Body of pancreas (tissue), 4 donors: ENCODE measurements around the gene DZIP1. TPM values are rescaled to one million over a fixed set of nuclear protein-coding genes. Genes with fewer than 3 reads are reported as not detected.

Experiments used
- ATAC-seq: fragments of 150-250 bp; one replicate; pipeline ENCODE4 v1.9.1; 2016
- DNase-seq, 4 donors: peaks; one replicate each; pipeline ENCODE4 v3.0.0-alpha.2; 2019
- H3K27ac ChIP-seq, 4 donors: fragments of 200-600 bp; sonication (generic); 1 replicate in 3 of 4; 2 replicates in 1 of 4; pipeline versions ENCODE4 v1.5.1 to v1.6.1; 2016 to 2019; ENCODE audit warnings: mild to moderate bottlenecking in 1 of 4, mixed read lengths in 1 of 4, moderate library complexity in 1 of 4
- H3K27me3 ChIP-seq, 2 donors: fragments of 200-600 bp; sonication (generic); one replicate each; pipeline ENCODE4 v1.6.0; 2016; ENCODE audit warnings: mild to moderate bottlenecking in 1 of 2
- H3K36me3 ChIP-seq, 2 donors: fragments of 200-600 bp; sonication (generic); replicated peaks in 1 of 2; 2 replicates each; pipeline ENCODE4 v1.5.1; 2016; ENCODE audit warnings: low read depth in 2 of 2; ENCODE audit not compliant: insufficient read depth in 1 of 2
- H3K4me1 ChIP-seq: fragments of 200-600 bp; sonication (generic); one replicate; pipeline ENCODE4 v1.6.0; 2016
- H3K4me3 ChIP-seq, 2 donors: fragments of 200-600 bp; sonication (generic); 1 replicate in 1 of 2; 2 replicates in 1 of 2; pipeline ENCODE4 v1.5.1; 2016 to 2019
- H3K9me3 ChIP-seq, 3 donors: fragments of 200-600 bp; sonication (generic); 1 replicate in 2 of 3; 2 replicates in 1 of 3; pipeline ENCODE4 v1.5.1; 2016
- CTCF ChIP-seq, 7 experiments: fragments of 450-650 bp in 4 of 7; fragments of 200-600 bp in 3 of 7; sonication (generic) in 3 of 7; IDR thresholded peaks; one replicate each; pipeline ENCODE4 v1.5.1; 2016 to 2019; ENCODE audit warnings: antibody characterized with exemption in 7 of 7
- POLR2A ChIP-seq, 3 donors: fragments of 450-650 bp; IDR thresholded peaks; one replicate each; pipeline ENCODE4 v1.6.1; 2016; ENCODE audit warnings: antibody characterized with exemption in 3 of 3, mild to moderate bottlenecking in 2 of 3
- WGBS, 2 donors: methylation state at CpG; one replicate each; pipeline ENCODE4 v1.1.5; 2017; 5-methylcytosine and 5-hydroxymethylcytosine counted together
- intact Hi-C: fragments of 100-400 bp; cut with DNase I; formaldehyde crosslinking; loops from one replicate; pipeline ENCODE4 v1.15.1; 2023
- total RNA-seq, 2 donors: library from RNA; depleted of rRNA; stranded (reverse); fragments of >200 nt; gene quantifications; one replicate each; pipeline ENCODE4 v1.1.0, GENCODE V29; 2016

Gene DZIP1
- total RNA-seq, 2 donors from 2014 or later = 17.5 to 42.0 TPM

- no peaks in the 10 kb centered on the region for H3K36me3 ChIP-seq
These were observed 24.3 kb downstream of the DZIP1 start for GRCh38 chr13:95620030-95620824.

GRCh38 chr13:95615539-95615938 lies 29.0 kb downstream of the DZIP1 start:
- Histone ChIP-seq H3K4me1 (peaks cover 46% of the 10 kb centered on the region), H3K4me3 (no peak overlapping the region), H3K9me3 (no peaks in the 10 kb centered on the region), H3K27me3 (no peaks in the 10 kb centered on the region), H3K27ac (peak overlapping the region; percentile 51 to 82 (median 69)), H3K36me3 (no peaks in the 10 kb centered on the region)
- peak in 2 of 4 donors; percentile 26 to 39 for DNase-seq
- no peak for TF ChIP-seq CTCF (IDR thresholded peaks at IDR 0.05)
- TF ChIP-seq POLR2A (IDR thresholded peaks at IDR 0.05) = no peak
- 28 to 38% methylated on average over 3 of the region's 3 CpGs for WGBS, 2 donors
- ATAC-seq = no peak
- intact Hi-C loops = no loop called here

More at GRCh38 chr13:95620030-95620824, 24.3 kb downstream of the DZIP1 start:
- Histone ChIP-seq H3K27ac (peak overlapping the region in 3 of 4 donors; percentile 22 to 63 (median 56)), H3K9me3 (no peaks in the 10 kb centered on the region), H3K4me3 (no peak overlapping the region), H3K27me3 (no peaks in the 10 kb centered on the region), H3K4me1 (peaks cover 31% of the 10 kb centered on the region)
- DNase-seq = no peak
- no peak for TF ChIP-seq POLR2A (IDR thresholded peaks at IDR 0.05)
- no peak for TF ChIP-seq CTCF (IDR thresholded peaks at IDR 0.05)
- 65 to 84% methylated on average over 2 of the region's 2 CpGs for WGBS, 2 donors
- intact Hi-C loops = loop anchor here (10.0 kb wide), 1 partner anchor 215 kb away; no protein-coding TSS in a partner anchor
- no peak for ATAC-seq

- ATAC-seq (peak; percentile 91), DNase-seq (peak; percentile 53 to 73 (median 60))
- TF ChIP-seq CTCF (IDR thresholded peaks at IDR 0.05) = peak in 5 of 7 experiments; percentile 15 to 56 (median 50)
- TF ChIP-seq POLR2A (IDR thresholded peaks at IDR 0.05) = no peak
- intact Hi-C loops = no loop called here
- H3K36me3 ChIP-seq = no peaks in the 10 kb centered on the region
- no peaks in the 10 kb centered on the region for H3K27me3 ChIP-seq
- no peak overlapping the region for H3K4me3 ChIP-seq
- peak overlapping the region; percentile 51 to 82 (median 69) for H3K27ac ChIP-seq
- H3K9me3 ChIP-seq = no peaks in the 10 kb centered on the region
- 24 to 31% methylated on average over 7 of the region's 7 CpGs for WGBS, 2 donors
- H3K4me1 ChIP-seq = peaks cover 42% of the 10 kb centered on the region
These were observed 29.8 kb downstream of the DZIP1 start for GRCh38 chr13:95614641-95615245.

- no peak overlapping the region for H3K4me3 ChIP-seq
- H3K27ac ChIP-seq = peak overlapping the region in 3 of 4 donors; percentile 9 to 14 (median 14)
- no peaks in the 10 kb centered on the region for H3K27me3 ChIP-seq
- ATAC-seq (no peak), DNase-seq (no peak)
- no peaks in the 10 kb centered on the region for H3K36me3 ChIP-seq
- intact Hi-C loops = no loop called here
- TF ChIP-seq CTCF (IDR thresholded peaks at IDR 0.05) = no peak
- TF ChIP-seq POLR2A (IDR thresholded peaks at IDR 0.05) = no peak
- peaks cover 42% of the 10 kb centered on the region for H3K4me1 ChIP-seq
- no peaks in the 10 kb centered on the region for H3K9me3 ChIP-seq
- 54 to 56% methylated on average over 6 of the region's 6 CpGs for WGBS, 2 donors
These were observed 35.7 kb downstream of the DZIP1 start for GRCh38 chr13:95608640-95609323.
